ENCODE results near the gene MTREX.

DNA sequence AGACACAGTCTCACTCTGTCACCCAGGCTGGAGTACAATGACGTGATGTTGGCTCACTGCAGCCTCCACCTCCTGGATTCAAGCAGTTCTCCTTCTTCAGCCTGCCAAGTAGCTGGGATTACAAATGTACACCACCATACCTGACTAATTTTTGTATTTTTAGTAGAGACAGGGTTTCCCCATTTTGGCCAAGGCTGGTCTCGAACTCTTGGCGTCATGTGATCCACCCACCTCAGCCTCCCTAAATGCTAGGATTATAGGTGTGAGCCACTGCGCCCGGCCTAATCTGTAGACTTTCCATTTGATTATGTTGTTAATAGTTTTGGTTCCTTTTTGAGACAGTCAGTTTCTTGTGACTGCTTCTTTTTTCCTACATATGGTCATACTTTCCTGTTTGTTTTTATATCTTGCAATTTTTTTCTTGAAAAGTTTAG, 31.0 kb downstream of the MTREX start:
- no peak for TF ChIP-seq POLR2AphosphoS5 (IDR thresholded peaks at IDR 0.05; ENCODE audit: low read depth, low read length)
- TF ChIP-seq POLR2A (IDR thresholded peaks at IDR 0.05; ENCODE audit: low read depth, low read length): no peak

All from GM12892 (cell line).